ENCODE data around the gene PAQR8.

PAQR8 gene

DNA sequence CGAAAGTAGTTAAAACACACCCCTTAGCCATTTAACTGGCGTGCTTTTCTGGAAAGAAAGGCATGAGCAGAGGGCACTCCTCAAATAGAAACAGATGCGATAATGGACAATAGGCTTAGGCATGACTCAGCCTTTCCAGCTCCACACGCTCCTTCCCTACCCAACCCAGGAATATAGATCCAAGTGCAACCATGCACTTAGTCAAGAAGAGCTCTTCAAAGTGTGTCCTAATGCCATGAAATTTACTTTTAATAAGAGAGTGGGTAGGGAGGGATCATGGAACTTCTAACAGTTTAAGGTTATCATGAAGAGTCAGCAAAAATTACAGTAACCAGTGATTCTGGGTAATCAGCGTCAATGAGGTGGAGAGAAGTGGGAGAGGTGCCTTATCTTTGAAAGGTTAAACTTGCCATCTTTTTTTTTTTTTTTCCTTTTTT, 55.7 kb downstream of the PAQR8 start:
- POLR2A ChIA-PET (ENCODE audit: low non-redundant PET): interaction anchor here (0.7 kb wide), 1 partner anchor 81 kb away, joined by 11 read pairs; no protein-coding TSS in a partner anchor
- TF ChIP-seq, protein P1, sequence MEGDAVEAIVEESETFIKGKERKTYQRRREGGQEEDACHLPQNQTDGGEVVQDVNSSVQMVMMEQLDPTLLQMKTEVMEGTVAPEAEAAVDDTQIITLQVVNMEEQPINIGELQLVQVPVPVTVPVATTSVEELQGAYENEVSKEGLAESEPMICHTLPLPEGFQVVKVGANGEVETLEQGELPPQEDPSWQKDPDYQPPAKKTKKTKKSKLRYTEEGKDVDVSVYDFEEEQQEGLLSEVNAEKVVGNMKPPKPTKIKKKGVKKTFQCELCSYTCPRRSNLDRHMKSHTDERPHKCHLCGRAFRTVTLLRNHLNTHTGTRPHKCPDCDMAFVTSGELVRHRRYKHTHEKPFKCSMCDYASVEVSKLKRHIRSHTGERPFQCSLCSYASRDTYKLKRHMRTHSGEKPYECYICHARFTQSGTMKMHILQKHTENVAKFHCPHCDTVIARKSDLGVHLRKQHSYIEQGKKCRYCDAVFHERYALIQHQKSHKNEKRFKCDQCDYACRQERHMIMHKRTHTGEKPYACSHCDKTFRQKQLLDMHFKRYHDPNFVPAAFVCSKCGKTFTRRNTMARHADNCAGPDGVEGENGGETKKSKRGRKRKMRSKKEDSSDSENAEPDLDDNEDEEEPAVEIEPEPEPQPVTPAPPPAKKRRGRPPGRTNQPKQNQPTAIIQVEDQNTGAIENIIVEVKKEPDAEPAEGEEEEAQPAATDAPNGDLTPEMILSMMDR (conservative IDR thresholded peaks at IDR 0.05; ENCODE audit: low read depth): no peak
- peak overlapping the region; percentile 78 for H3K27ac ChIP-seq
- CTCF ChIA-PET: interaction anchor here (0.7 to 2.6 kb wide), 4 partner anchors 10 to 245 kb away, joined by 3 to 18 read pairs (median 5); no protein-coding TSS in a partner anchor
- DNase-seq (ENCODE audit: low spot score): peak; percentile 21

DNA sequence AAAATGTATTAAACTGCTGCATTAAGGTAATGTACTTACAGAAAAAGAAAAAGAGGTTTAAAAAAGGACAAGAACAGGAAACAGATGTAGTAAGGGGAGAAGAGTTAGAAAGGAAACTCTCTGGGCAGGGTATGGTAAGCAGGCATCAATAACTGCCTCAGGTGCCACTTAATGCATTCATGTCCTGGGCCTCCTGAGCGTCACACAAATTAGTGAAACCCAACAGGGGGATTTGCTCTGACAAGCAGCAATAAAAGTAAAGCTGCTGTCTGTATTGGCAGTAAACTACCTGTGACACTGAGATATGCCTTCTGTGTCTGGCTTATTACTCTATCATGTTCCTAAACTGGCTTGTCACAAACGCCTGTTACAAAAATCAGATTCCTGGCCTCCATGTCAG, 56.7 kb downstream of the PAQR8 start:
- POLR2A ChIA-PET (ENCODE audit: low non-redundant PET): interaction anchor here (0.6 to 0.7 kb wide), 2 partner anchors 80 to 239 kb away, joined by 3 to 11 read pairs; no protein-coding TSS in a partner anchor
- no peak for DNase-seq (ENCODE audit: low spot score)
- CTCF ChIA-PET: interaction anchor here (0.6 kb wide), 1 partner anchor 152 kb away, joined by 4 read pairs; no protein-coding TSS in a partner anchor
- TF ChIP-seq, protein P1 (conservative IDR thresholded peaks at IDR 0.05; ENCODE audit: low read depth): no peak
- no peak overlapping the region for H3K27ac ChIP-seq

DNA sequence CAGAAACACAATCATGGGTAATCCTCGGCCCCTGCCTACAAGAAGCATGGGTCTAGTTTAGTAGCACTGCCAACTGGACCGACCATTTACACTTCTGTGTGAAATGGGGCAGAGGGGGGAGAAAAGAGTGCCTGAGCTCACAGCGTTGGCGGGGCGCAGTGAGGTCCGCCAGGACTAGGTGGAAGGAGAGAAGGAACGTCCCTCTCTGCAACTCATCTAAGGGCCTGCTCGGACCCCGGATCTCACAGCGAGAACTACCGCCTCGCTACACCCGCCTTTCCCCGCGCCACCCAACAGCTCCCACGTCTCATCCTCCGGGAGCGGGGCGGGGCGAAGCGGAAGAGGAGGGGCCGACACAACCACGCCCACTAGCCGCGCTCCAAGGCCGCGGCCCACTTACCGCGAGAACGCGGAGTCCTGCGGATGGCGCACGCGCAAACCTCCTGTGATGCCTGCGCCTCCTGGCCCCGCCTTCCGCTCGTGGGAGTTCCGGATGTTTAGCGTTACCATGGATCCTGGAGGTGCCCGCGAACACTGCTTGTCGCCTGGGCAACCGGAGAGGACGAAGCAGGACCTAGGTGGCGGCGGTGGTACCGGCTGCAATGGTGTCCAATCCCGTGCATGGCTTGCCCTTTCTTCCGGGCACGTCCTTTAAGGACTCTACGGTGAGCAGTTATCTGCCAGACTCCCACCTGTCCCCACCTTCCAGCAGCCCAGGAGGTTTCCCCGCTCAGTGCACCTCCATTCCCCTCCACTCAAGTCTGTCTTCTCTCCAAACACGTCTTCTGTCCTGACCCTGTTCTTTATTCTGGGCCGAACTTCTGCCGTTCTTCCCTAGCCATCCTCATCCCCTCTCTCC, 58.1 kb downstream of the PAQR8 start, which contains the start of gene EFHC1:
Gene EFHC1 (plus strand): TSS at position 534 of the 859 bp plus-strand sequence. CDS start 69 bp downstream, at position 603.
- TF ChIP-seq, protein P1 (conservative IDR thresholded peaks at IDR 0.05; ENCODE audit: low read depth): no peak
- POLR2A ChIA-PET (ENCODE audit: low non-redundant PET): no interaction called here
- CTCF ChIA-PET: interaction anchor here (1.3 kb wide), 1 partner anchor 232 kb away, joined by 3 read pairs; no protein-coding TSS in a partner anchor
- H3K27ac ChIP-seq: peak within 1 kb of the TSS; percentile 91
- peak; percentile 96 for DNase-seq (ENCODE audit: low spot score)

DNA sequence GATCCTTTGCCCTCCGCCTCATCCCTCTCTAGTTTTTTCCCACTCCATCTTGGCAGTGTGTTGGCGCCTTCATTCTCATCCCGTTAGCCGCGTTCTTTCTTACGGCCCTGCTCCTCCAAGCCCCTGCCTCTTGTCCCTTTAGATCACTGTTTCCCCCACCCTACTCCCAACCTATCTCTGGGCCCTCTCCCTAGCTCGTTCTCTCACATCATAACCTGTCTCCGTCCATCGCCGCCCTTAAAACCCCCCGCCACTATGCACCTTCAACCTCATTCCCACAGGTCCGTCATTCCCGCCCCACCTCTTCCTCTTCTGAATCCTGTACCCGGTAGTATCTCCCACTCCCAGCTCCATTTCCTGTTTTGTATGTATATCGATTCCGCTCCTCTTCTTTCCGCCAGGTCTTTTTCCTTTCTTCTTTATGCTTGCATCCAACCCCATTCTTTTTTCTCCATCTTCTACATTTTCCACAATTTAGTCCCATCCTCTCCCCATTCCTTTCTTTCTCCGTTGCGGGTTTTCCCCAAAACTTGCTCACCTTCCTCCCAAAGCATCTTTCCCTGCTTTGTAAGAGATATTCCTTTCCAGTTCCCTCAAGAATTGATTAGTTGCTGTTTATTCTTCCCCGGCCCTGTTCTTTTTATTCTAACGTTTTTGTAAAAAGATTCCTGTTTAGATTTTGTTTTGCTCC, 58.9 kb downstream of the PAQR8 start:
- DNase-seq (ENCODE audit: low spot score): peak; percentile 50
- TF ChIP-seq, protein P1 (conservative IDR thresholded peaks at IDR 0.05; ENCODE audit: low read depth): no peak
- CTCF ChIA-PET: interaction anchor here (0.6 to 1.3 kb wide), 3 partner anchors 166 to 541 kb away, joined by 3 read pairs; no protein-coding TSS in a partner anchor
- POLR2A ChIA-PET (ENCODE audit: low non-redundant PET): interaction anchor here (1.1 kb wide), 1 partner anchor 83 kb away, joined by 3 read pairs; no protein-coding TSS in a partner anchor
- peak overlapping the region; percentile 91 for H3K27ac ChIP-seq

DNA sequence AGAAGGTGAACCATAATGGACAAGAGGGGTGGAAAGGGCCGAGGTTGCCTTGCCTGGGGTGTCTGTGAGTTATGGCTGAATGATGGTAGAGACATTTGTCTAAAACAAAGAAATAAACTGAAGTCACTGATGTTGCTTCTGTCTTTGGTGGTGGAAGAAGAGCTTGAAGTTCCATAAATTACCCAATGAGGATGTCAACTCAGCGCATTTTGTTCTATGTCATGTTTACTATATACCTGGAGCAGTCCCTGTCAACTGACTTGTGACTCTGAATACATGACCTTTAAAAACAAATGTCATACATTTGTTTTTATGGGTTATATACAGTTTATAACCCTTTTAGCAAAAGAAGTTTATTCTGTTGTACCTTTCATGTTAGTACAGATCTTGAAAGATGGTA, 60.2 kb downstream of the PAQR8 start:
- CTCF ChIA-PET: no interaction called here
- POLR2A ChIA-PET (ENCODE audit: low non-redundant PET): no interaction called here
- no peak for DNase-seq (ENCODE audit: low spot score)
- H3K27ac ChIP-seq: no peak overlapping the region
- TF ChIP-seq, protein P1 (conservative IDR thresholded peaks at IDR 0.05; ENCODE audit: low read depth): no peak

DNA sequence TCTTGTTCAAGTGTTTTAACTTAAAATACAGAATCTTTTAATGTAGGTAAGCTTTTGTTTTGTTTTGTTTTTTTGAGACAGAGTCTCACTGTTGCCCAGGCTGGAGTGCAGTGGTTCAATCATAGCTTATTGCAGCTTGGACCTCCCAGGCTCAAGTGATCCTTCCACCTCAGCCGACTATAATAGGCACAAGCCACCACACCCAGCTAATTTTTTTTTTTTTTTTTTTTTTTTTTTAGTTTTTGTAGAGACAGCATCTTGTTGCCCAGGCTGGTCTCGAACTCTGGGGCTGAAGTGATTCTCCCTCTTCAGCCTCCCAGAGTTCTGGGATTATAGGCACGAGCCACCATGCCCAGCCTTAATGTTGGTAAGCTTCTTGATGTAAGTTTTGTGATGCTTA, 61.5 kb downstream of the PAQR8 start:
- ChIA-PET CTCF (interaction anchor here (0.6 to 0.9 kb wide), 4 partner anchors 23 to 579 kb away, joined by 3 read pairs; no protein-coding TSS in a partner anchor), POLR2A (ENCODE audit: low non-redundant PET) (no interaction called here)
- peak overlapping the region; percentile 87 for H3K27ac ChIP-seq
- DNase-seq (ENCODE audit: low spot score): no peak
- TF ChIP-seq, protein P1 (conservative IDR thresholded peaks at IDR 0.05; ENCODE audit: low read depth): no peak

Measured in RWPE1 (cell line).